Activated naive CD8-positive, alpha-beta T cell treated with anti-CD3 and anti-CD28 coated beads, Interleukin-2, amount 50 U/mL, for 24 hours (primary cell): ENCODE data around the gene PLEKHG4.

ENCODE experiments used
- ATAC-seq: fragments of 150-1000 bp; cut with Tn5 transposase; one replicate; pipeline ENCODE4 v1.10.0; 2021
- DNase-seq: peaks from one replicate; pipeline ENCODE4 v3.0.0; 2021
- H3K27ac Mint-ChIP-seq: one replicate; pipeline ENCODE4 v1.8.0; 2021; ENCODE audit warnings: mild to moderate bottlenecking, mixed read lengths
- H3K27me3 Mint-ChIP-seq: one replicate; pipeline ENCODE4 v1.8.0; 2021; ENCODE audit warnings: mixed read lengths
- H3K36me3 Mint-ChIP-seq: one replicate; pipeline ENCODE4 v1.8.0; 2021; ENCODE audit warnings: low read depth, mixed read lengths
- H3K4me1 Mint-ChIP-seq: one replicate; pipeline ENCODE4 v1.8.0; 2021; ENCODE audit warnings: mixed read lengths
- H3K4me3 Mint-ChIP-seq: one replicate; pipeline ENCODE4 v1.8.0; 2021; ENCODE audit warnings: mild to moderate bottlenecking, moderate library complexity, mixed read lengths
- H3K9me3 Mint-ChIP-seq: one replicate; pipeline ENCODE4 v1.8.0; 2021; ENCODE audit warnings: mixed read lengths

Gene PLEKHG4

GRCh38 chr16:67283826-67284555, 4.7 kb downstream of the PLEKHG4 start:
- Mint-ChIP-seq H3K9me3 (no peaks in the 10 kb centered on the region), H3K36me3 (peaks cover 4% of the 10 kb centered on the region), H3K27me3 (no peaks in the 10 kb centered on the region), H3K4me3 (no peak overlapping the region), H3K4me1 (peaks cover 2% of the 10 kb centered on the region), H3K27ac (no peak overlapping the region)
- no peak for ATAC-seq
- DNase-seq: no peak

- DNase-seq (no peak), ATAC-seq (no peak)
- H3K36me3 Mint-ChIP-seq: peaks cover 4% of the 10 kb centered on the region
- H3K4me3 Mint-ChIP-seq: no peak overlapping the region
- peaks cover 7% of the 10 kb centered on the region for H3K4me1 Mint-ChIP-seq
- H3K27me3 Mint-ChIP-seq: no peaks in the 10 kb centered on the region
- no peak overlapping the region for H3K27ac Mint-ChIP-seq
- no peaks in the 10 kb centered on the region for H3K9me3 Mint-ChIP-seq
These were observed 5.6 kb downstream of the PLEKHG4 start for GRCh38 chr16:67284699-67285646.

- DNase-seq: no peak
- Mint-ChIP-seq H3K36me3 (peaks cover 4% of the 10 kb centered on the region), H3K4me3 (no peak overlapping the region), H3K4me1 (peaks cover 11% of the 10 kb centered on the region), H3K9me3 (no peaks in the 10 kb centered on the region), H3K27ac (no peak overlapping the region), H3K27me3 (no peaks in the 10 kb centered on the region)
- ATAC-seq: no peak
These were observed 7.3 kb downstream of the PLEKHG4 start for GRCh38 chr16:67286441-67287235.

- peaks cover 4% of the 10 kb centered on the region for H3K36me3 Mint-ChIP-seq
- no peak for ATAC-seq
- no peak overlapping the region for H3K4me3 Mint-ChIP-seq
- no peak for DNase-seq
- peaks cover 11% of the 10 kb centered on the region for H3K4me1 Mint-ChIP-seq
- no peaks in the 10 kb centered on the region for H3K9me3 Mint-ChIP-seq
- no peaks in the 10 kb centered on the region for H3K27me3 Mint-ChIP-seq
- H3K27ac Mint-ChIP-seq: no peak overlapping the region
These were observed 8.6 kb downstream of the PLEKHG4 start for GRCh38 chr16:67287960-67288359.

- Mint-ChIP-seq H3K4me3 (no peak overlapping the region), H3K9me3 (no peaks in the 10 kb centered on the region), H3K4me1 (peaks cover 11% of the 10 kb centered on the region), H3K27me3 (no peaks in the 10 kb centered on the region), H3K27ac (no peak overlapping the region), H3K36me3 (no peaks in the 10 kb centered on the region)
- DNase-seq (no peak), ATAC-seq (no peak)
These were observed 12.1 kb downstream of the PLEKHG4 start for GRCh38 chr16:67291461-67291860.

- H3K36me3 Mint-ChIP-seq: no peaks in the 10 kb centered on the region
- H3K27me3 Mint-ChIP-seq: peaks cover 2% of the 10 kb centered on the region
- DNase-seq (no peak), ATAC-seq (no peak)
- peaks cover 11% of the 10 kb centered on the region for H3K4me1 Mint-ChIP-seq
- H3K27ac Mint-ChIP-seq: no peak overlapping the region
- H3K4me3 Mint-ChIP-seq: no peak overlapping the region
- no peaks in the 10 kb centered on the region for H3K9me3 Mint-ChIP-seq
These were observed 14.9 kb downstream of the PLEKHG4 start for GRCh38 chr16:67294171-67294757.

- Mint-ChIP-seq H3K36me3 (no peaks in the 10 kb centered on the region), H3K4me3 (no peak overlapping the region), H3K9me3 (no peaks in the 10 kb centered on the region), H3K27me3 (peaks cover 2% of the 10 kb centered on the region), H3K27ac (no peak overlapping the region), H3K4me1 (peaks cover 5% of the 10 kb centered on the region)
- no peak for DNase-seq
- ATAC-seq: no peak
These were observed 15.6 kb downstream of the PLEKHG4 start for GRCh38 chr16:67294938-67295361.

- no peaks in the 10 kb centered on the region for H3K36me3 Mint-ChIP-seq
- DNase-seq (no peak), ATAC-seq (no peak)
- H3K27ac Mint-ChIP-seq: no peak overlapping the region
- no peak overlapping the region for H3K4me3 Mint-ChIP-seq
- H3K9me3 Mint-ChIP-seq: no peaks in the 10 kb centered on the region
- H3K27me3 Mint-ChIP-seq: peaks cover 4% of the 10 kb centered on the region
- H3K4me1 Mint-ChIP-seq: no peaks in the 10 kb centered on the region
These were observed 17.1 kb downstream of the PLEKHG4 start for GRCh38 chr16:67296420-67296819.

- DNase-seq (no peak), ATAC-seq (no peak)
- no peaks in the 10 kb centered on the region for H3K4me1 Mint-ChIP-seq
- H3K9me3 Mint-ChIP-seq: no peaks in the 10 kb centered on the region
- H3K4me3 Mint-ChIP-seq: no peak overlapping the region
- H3K27ac Mint-ChIP-seq: no peak overlapping the region
- H3K36me3 Mint-ChIP-seq: no peaks in the 10 kb centered on the region
- peaks cover 4% of the 10 kb centered on the region for H3K27me3 Mint-ChIP-seq
These were observed 18.9 kb downstream of the PLEKHG4 start for GRCh38 chr16:67298277-67298676.

- no peaks in the 10 kb centered on the region for H3K9me3 Mint-ChIP-seq
- H3K36me3 Mint-ChIP-seq: no peaks in the 10 kb centered on the region
- peaks cover 4% of the 10 kb centered on the region for H3K27me3 Mint-ChIP-seq
- H3K4me1 Mint-ChIP-seq: no peaks in the 10 kb centered on the region
- ATAC-seq (no peak), DNase-seq (no peak)
- H3K27ac Mint-ChIP-seq: no peak overlapping the region
- H3K4me3 Mint-ChIP-seq: no peak overlapping the region
These were observed 19.9 kb downstream of the PLEKHG4 start for GRCh38 chr16:67299269-67299668.

GRCh38 chr16:67301080-67301782, 21.9 kb downstream of the PLEKHG4 start:
- Mint-ChIP-seq H3K9me3 (no peaks in the 10 kb centered on the region), H3K4me3 (no peak overlapping the region), H3K27ac (no peak overlapping the region), H3K36me3 (no peaks in the 10 kb centered on the region), H3K27me3 (peaks cover 4% of the 10 kb centered on the region), H3K4me1 (no peaks in the 10 kb centered on the region)
- DNase-seq: no peak
- no peak for ATAC-seq

- no peaks in the 10 kb centered on the region for H3K36me3 Mint-ChIP-seq
- DNase-seq (no peak), ATAC-seq (no peak)
- H3K4me1 Mint-ChIP-seq: no peaks in the 10 kb centered on the region
- H3K27me3 Mint-ChIP-seq: peaks cover 6% of the 10 kb centered on the region
- no peak overlapping the region for H3K4me3 Mint-ChIP-seq
- H3K9me3 Mint-ChIP-seq: no peaks in the 10 kb centered on the region
- H3K27ac Mint-ChIP-seq: no peak overlapping the region
These were observed 22.7 kb downstream of the PLEKHG4 start for GRCh38 chr16:67302076-67302475.

GRCh38 chr16:67302970-67303369, 23.6 kb downstream of the PLEKHG4 start:
- Mint-ChIP-seq H3K27ac (no peak overlapping the region), H3K4me1 (no peaks in the 10 kb centered on the region), H3K27me3 (peaks cover 6% of the 10 kb centered on the region), H3K36me3 (no peaks in the 10 kb centered on the region), H3K9me3 (no peaks in the 10 kb centered on the region), H3K4me3 (no peak overlapping the region)
- no peak for DNase-seq
- no peak for ATAC-seq

- peaks cover 2% of the 10 kb centered on the region for H3K36me3 Mint-ChIP-seq
- H3K9me3 Mint-ChIP-seq: no peaks in the 10 kb centered on the region
- no peak for DNase-seq
- H3K27me3 Mint-ChIP-seq: peaks cover 5% of the 10 kb centered on the region
- no peak overlapping the region for H3K4me3 Mint-ChIP-seq
- peaks cover 5% of the 10 kb centered on the region for H3K4me1 Mint-ChIP-seq
- H3K27ac Mint-ChIP-seq: no peak overlapping the region
- no peak for ATAC-seq
These were observed 24.7 kb downstream of the PLEKHG4 start for GRCh38 chr16:67304020-67304419.
